ENCODE results near the gene ITGB2.

ITGB2 gene

DNA sequence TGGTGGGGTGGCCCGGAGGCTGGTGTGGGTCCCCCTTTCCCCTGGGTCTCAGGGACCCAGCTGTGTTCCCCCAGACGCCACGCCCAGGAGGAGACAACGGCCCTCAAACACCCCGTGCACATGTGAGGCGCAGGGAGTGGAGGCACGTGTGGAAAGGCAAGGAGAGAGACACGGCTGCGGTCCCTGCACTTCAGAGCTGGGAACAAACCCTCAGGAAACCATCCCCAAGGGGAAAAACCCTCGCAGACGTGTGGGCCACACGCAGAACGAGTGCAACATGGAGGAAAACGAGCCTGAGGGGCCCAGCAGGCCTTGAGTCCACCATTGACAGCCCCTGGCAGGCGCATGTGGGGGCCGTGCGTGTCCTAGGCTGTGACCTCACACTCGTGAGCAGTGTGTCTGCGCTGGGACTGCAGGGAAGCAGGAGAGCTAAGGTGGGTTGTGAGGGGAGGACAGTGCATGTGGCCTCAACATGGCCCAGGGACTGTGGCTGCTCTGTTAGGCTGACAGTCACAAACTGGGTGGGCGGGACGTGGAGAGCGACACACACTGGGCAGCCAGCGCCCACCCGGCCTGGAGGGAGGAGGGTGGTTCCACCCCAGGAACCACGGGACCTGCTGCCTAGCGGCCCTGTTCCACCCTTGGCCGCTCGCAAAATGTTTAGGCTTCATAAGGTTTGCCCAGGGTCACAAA is 20.0 kb downstream of the ITGB2 start:
- DNase-seq, result no peak
- Histone ChIP-seq H3K9me3 (no peaks in the 10 kb centered on the region), H3K36me3 (no peaks in the 10 kb centered on the region), H3K4me3 (no peak overlapping the region), H3K4me1 (peaks cover 0 to 7% (median 0%) of the 10 kb centered on the region in 4 donors), H3K27me3 (peaks cover 0 to 17% of the 10 kb centered on the region in 2 donors), H3K27ac (no peak overlapping the region)
- intact Hi-C loops (cut with DNase I; ENCODE audit: low total_unique reads), result no loop called here
- TF ChIP-seq, protein P1, sequence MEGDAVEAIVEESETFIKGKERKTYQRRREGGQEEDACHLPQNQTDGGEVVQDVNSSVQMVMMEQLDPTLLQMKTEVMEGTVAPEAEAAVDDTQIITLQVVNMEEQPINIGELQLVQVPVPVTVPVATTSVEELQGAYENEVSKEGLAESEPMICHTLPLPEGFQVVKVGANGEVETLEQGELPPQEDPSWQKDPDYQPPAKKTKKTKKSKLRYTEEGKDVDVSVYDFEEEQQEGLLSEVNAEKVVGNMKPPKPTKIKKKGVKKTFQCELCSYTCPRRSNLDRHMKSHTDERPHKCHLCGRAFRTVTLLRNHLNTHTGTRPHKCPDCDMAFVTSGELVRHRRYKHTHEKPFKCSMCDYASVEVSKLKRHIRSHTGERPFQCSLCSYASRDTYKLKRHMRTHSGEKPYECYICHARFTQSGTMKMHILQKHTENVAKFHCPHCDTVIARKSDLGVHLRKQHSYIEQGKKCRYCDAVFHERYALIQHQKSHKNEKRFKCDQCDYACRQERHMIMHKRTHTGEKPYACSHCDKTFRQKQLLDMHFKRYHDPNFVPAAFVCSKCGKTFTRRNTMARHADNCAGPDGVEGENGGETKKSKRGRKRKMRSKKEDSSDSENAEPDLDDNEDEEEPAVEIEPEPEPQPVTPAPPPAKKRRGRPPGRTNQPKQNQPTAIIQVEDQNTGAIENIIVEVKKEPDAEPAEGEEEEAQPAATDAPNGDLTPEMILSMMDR (IDR thresholded peaks at IDR 0.05), result no peak

DNA sequence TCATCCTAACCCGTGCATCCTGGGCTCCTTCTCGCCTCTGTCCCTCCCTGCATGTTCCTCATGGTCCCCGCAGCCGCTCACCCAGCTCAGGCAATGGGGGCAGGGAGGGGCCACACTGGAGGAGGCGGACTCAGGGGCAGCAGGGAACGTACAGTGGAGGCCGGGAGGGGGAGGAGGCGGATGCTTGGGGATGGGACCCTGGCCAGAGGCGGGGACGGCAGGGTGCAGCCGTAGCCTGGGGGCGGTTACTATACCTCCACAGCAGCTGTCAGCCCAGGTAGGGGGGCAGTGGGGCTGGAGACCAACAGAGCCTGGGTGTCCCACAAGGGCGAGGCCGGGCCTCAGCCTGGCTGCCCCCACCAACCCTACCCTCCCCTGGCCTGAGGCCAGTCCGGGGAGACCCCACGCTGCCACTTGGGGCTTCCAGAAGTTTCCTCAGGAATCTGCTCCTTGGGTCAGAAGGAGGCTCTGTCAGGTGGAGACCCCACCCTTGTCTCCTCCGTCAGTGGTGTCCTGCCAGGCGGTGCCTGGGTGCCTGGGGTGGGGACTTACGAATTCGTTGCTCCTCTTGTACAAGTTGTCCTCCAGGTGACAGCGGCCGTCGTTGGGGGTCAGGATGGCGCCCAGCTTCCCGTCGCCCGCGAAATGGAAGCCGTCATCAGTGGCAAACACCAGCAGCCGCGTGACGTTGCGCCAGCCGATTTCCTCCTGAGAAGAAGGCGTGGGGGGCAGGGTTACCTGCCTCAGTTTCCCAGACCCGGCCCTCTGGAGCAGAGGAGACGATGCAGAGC is 20.7 kb downstream of the ITGB2 start:
- Histone ChIP-seq H3K36me3 (no peaks in the 10 kb centered on the region), H3K4me3 (no peak overlapping the region), H3K27me3 (peaks cover 0 to 17% of the 10 kb centered on the region in 2 donors), H3K27ac (no peak overlapping the region), H3K4me1 (peaks cover 0 to 7% (median 0%) of the 10 kb centered on the region in 4 donors), H3K9me3 (no peaks in the 10 kb centered on the region)
- no peak for DNase-seq
- TF ChIP-seq, protein P1 (IDR thresholded peaks at IDR 0.05), result no peak
- intact Hi-C loops (cut with DNase I; ENCODE audit: low total_unique reads), result no loop called here

DNA sequence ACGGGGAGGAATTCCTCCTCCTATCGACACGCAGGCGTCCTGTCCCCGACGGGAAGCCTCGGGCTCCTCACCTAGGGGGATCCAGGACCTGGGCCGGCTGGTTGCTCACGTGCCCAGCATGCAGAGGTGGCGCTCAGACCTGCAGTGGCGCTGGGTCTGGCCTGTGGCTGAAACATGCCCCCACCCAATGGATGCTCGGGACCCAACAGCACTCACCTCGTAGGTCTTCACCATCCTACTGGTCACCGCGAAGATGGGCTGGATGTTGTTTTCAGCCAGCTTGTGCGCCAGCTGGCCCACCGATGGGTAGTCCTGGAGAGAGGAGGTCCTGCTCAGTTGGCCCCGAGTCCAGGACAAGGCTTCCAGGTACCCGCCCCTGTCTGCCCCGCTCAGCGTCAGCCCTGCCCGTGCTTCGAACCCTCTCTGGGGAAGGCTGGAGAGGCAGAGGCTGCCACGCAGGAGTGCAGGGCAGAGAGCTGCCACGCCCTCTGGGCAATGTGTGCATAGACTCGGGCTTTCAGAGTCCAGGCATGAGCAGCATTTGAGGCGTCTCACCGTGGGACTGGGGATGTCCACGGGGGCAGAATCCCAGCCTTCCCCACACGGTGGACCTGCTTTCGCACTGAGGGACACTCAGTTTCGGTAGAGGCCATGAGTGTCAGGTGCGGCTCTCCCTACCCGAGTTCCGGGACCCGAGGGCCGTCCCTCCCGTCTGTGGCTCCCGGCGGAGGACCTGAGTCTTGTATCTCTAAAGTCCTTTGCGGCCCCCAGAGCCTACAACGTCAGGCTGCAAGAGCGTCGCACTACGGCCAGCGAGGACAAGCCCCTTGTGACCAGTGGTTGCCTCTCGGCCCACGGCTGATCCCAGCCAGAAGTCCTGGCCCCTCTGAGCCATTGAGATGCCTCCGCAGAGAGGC is 21.6 kb downstream of the ITGB2 start:
- intact Hi-C loops (cut with DNase I; ENCODE audit: low total_unique reads), result no loop called here
- peaks cover 0 to 7% (median 0%) of the 10 kb centered on the region in 4 donors for H3K4me1 ChIP-seq
- TF ChIP-seq, protein P1 (IDR thresholded peaks at IDR 0.05), result no peak
- no peaks in the 10 kb centered on the region for H3K36me3 ChIP-seq
- peaks cover 0 to 17% of the 10 kb centered on the region in 2 donors for H3K27me3 ChIP-seq
- H3K27ac ChIP-seq, result no peak overlapping the region
- H3K4me3 ChIP-seq, result no peak overlapping the region
- no peaks in the 10 kb centered on the region for H3K9me3 ChIP-seq
- no peak for DNase-seq

DNA sequence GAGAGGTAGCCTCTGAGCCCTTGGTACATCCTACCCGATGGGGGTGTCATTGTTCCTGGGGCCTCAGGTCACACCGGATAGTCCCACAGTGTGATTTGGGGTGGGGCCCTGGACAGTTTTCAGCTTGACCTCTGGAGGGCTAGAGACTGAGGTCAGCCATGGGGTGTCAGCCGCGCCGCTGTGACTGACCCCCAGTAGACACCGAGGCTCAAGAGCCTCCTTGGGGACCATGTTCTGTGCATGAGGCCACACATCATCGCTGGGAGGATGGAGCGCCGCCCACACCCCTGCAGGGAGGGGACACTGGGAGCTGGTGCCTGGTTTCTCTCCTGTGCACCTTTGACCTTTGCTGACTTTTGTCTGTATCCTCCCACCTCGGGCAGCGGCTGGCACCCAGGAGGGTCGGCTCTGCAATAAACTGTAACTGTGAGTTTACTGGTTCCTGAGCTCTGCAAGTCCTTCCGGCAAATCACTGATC is 22.6 kb downstream of the ITGB2 start:
- H3K9me3 ChIP-seq, result no peaks in the 10 kb centered on the region
- no peak for DNase-seq
- peaks cover 0 to 17% of the 10 kb centered on the region in 2 donors for H3K27me3 ChIP-seq
- TF ChIP-seq, protein P1 (IDR thresholded peaks at IDR 0.05), result no peak
- no peaks in the 10 kb centered on the region for H3K36me3 ChIP-seq
- H3K4me1 ChIP-seq, result peaks cover 0 to 7% (median 0%) of the 10 kb centered on the region in 4 donors
- H3K4me3 ChIP-seq, result no peak overlapping the region
- intact Hi-C loops (cut with DNase I; ENCODE audit: low total_unique reads), result no loop called here
- no peak overlapping the region for H3K27ac ChIP-seq

DNA sequence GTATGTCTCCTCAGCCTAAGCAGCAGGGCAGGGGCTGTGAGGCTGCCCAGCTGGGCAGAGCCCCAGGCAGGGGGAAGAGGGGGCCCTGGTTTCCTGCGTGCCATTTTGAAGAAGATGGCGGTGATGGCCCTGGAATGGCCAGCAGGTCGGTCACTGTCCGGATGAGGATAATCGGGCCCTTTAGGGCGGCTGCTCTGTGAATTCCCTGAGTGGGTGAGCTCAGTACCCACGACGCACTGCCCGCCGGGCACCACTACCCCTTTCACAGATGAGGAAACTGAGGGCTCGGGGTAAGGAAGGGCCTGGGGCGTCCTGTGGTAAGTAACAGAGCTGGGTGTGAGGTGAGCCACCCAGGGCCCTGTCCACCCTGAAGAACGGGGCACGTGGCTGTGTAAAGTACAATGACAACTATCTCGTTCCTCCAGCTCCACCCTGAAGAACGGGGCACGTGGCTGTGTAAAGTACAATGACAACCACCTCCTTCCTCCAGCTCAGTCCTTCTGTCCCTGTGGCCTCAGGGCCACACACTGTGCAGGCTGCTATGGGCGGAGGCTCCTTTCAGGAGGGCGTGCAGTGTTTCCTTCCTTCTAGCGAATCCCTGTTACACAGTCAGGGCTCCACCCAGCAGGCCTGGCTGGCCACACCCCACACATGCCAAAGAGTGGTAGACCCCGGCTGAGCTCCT is 23.2 kb downstream of the ITGB2 start:
- TF ChIP-seq, protein P1 (IDR thresholded peaks at IDR 0.05), result no peak
- H3K27ac ChIP-seq, result no peak overlapping the region
- intact Hi-C loops (cut with DNase I; ENCODE audit: low total_unique reads), result no loop called here
- H3K4me3 ChIP-seq, result no peak overlapping the region
- peaks cover 0 to 17% of the 10 kb centered on the region in 2 donors for H3K27me3 ChIP-seq
- H3K4me1 ChIP-seq, result peaks cover 0 to 7% (median 0%) of the 10 kb centered on the region in 4 donors
- no peaks in the 10 kb centered on the region for H3K36me3 ChIP-seq
- DNase-seq, result peak in 1 of 2 donors; percentile 50
- no peaks in the 10 kb centered on the region for H3K9me3 ChIP-seq
